MCF 10A (cell line): ENCODE results near the gene STAC3. TPM values are rescaled to one million over a fixed set of nuclear protein-coding genes. Genes with fewer than 3 reads are reported as not detected.

Source experiments
- BruUV-seq: library from RNA; stranded (reverse); fragments of 400-500 nt; replicated peaks from 2 replicates; lab custom pipeline; 2021; lab: Mats Ljungman, UMichigan
- CTCF ChIA-PET: fragments of 300-600 bp; sonication (Branson Sonifier 250); formaldehyde crosslinking; extraction: SDS; loops from one replicate; lab custom pipeline; 2021; ENCODE audit warnings: antibody characterized with exemption, inconsistent platforms; lab: Yijun Ruan, JAX
- POLR2A ChIA-PET: fragments of 300-600, 350-650 bp; sonication (Branson Sonifier 250); formaldehyde crosslinking; extraction: SDS; loops from one replicate; lab custom pipeline; 2020; ENCODE audit warnings: antibody characterized with exemption, inconsistent platforms; lab: Yijun Ruan, JAX
- DNase-seq: peaks from one replicate; pipeline ENCODE4 v3.0.0-alpha.2; 2018; ENCODE audit not compliant: unreplicated experiment
- H3K27ac Mint-ChIP-seq: one replicate; pipeline ENCODE4 v1.8.0; 2022; ENCODE audit warnings: mild to moderate bottlenecking, low read depth, mixed read lengths; ENCODE audit not compliant: unreplicated experiment
- H3K27me3 Mint-ChIP-seq: one replicate; pipeline ENCODE4 v1.8.0; 2022; ENCODE audit warnings: mixed read lengths; ENCODE audit not compliant: insufficient read depth, unreplicated experiment
- H3K36me3 Mint-ChIP-seq: one replicate; pipeline ENCODE4 v1.8.0; 2022; ENCODE audit warnings: mild to moderate bottlenecking, moderate library complexity, mixed read lengths; ENCODE audit not compliant: insufficient read depth, unreplicated experiment
- H3K4me1 Mint-ChIP-seq: one replicate; pipeline ENCODE4 v1.8.0; 2022; ENCODE audit warnings: mixed read lengths; ENCODE audit not compliant: insufficient read depth, unreplicated experiment
- H3K4me3 Mint-ChIP-seq: one replicate; pipeline ENCODE4 v1.8.0; 2022; ENCODE audit warnings: mild to moderate bottlenecking, moderate library complexity, mixed read lengths; ENCODE audit not compliant: unreplicated experiment
- H3K9me3 Mint-ChIP-seq: one replicate; pipeline ENCODE4 v1.8.0; 2022; ENCODE audit warnings: mixed read lengths; ENCODE audit not compliant: unreplicated experiment
- CTCF ChIP-seq: fragments of 200-600 bp; IDR thresholded peaks from one replicate; pipeline ENCODE4 v1.8.0; 2022; ENCODE audit warnings: antibody characterized with exemption, mild to moderate bottlenecking; ENCODE audit not compliant: unreplicated experiment
- intact Hi-C: fragments of 100-400 bp; cut with micrococcal nuclease; formaldehyde crosslinking; loops from 2 replicates; pipeline ENCODE4 v1.14.1; 2022
- total RNA-seq: library from RNA; stranded (reverse); gene quantifications from 2 replicates; pipeline ENCODE4 v1.2.3, GENCODE V29; 2022

The STAC3 gene
- total RNA-seq, 1 experiment from 2014 or later, result 2.8 TPM

DNA sequence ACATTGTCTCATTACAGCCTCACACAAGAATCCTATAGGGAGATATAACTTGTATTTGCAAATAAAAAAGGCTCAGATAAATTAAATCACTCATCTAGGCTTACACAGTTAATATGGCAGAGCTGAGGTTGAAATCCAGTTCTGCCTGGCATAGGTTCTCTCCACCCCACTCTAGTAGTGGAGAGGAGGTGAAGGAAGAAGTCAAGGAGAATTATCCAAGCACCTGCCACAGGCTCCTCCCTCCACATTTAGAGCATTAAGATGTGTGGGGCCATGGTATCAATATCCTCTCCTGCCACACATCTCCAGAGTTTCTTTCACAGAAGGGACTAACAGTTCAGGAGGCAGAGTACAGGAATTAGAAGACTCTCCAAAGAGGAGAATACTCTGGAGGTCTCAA lies 22.5 kb upstream of the STAC3 start:
- no TSS peak for BruUV-seq
- Mint-ChIP-seq H3K36me3 (peaks cover 90% of the 10 kb centered on the region), H3K27me3 (no peaks in the 10 kb centered on the region), H3K27ac (no peak overlapping the region), H3K9me3 (no peaks in the 10 kb centered on the region), H3K4me3 (no peak overlapping the region), H3K4me1 (no peaks in the 10 kb centered on the region)
- no peak for DNase-seq
- POLR2A ChIA-PET, result interaction anchor here (0.7 kb wide), 1 partner anchor 195 kb away, joined by 3 read pairs; the partner anchor contains the start of gene NEMP1
- TF ChIP-seq CTCF, result no peak
- intact Hi-C loops, result no loop called here
- CTCF ChIA-PET, result interaction anchor here (0.7 to 2.7 kb wide), 3 partner anchors 9 to 34 kb away, joined by 3 to 14 read pairs (median 3); no protein-coding TSS in a partner anchor

DNA sequence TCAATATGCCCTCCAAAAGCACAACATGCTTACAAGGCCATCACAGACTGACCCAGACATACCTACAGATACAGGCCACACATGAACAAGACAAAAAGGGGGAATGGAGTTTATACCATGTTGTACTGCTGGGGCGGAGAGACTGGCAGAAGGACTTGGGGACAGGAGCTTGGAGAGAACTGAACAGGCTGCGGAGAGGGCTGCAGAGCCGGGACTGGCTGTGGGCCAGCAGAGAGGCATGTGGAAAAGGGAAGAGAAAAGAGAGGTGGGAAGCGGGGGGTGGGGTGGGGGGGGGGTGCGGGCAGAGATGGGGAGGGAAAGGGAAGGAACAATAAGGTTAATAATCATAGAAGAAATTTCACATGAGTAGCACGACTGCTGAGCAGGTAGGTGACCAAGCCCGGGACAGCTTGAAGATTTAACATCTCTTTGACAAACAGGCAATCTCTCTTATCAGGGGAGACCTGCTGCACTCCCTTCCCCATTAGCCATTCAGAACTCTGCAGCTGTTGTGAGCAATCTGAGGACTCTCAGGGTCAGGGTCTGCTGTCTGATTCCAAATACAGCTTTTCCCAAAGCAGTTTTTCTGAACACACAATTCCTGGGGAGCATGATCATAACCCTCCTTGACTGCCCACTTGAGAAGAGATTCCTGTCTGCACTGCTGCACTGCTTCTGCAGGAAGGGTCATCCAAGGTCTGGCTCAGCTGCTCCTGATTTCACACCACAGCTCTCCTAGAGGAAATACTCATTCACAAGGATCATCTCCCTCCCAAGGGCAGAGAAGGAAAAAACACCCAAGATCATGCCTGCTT lies 21.6 kb upstream of the STAC3 start:
- no peak for TF ChIP-seq CTCF
- BruUV-seq, result no TSS peak
- H3K27ac Mint-ChIP-seq, result no peak overlapping the region

DNA sequence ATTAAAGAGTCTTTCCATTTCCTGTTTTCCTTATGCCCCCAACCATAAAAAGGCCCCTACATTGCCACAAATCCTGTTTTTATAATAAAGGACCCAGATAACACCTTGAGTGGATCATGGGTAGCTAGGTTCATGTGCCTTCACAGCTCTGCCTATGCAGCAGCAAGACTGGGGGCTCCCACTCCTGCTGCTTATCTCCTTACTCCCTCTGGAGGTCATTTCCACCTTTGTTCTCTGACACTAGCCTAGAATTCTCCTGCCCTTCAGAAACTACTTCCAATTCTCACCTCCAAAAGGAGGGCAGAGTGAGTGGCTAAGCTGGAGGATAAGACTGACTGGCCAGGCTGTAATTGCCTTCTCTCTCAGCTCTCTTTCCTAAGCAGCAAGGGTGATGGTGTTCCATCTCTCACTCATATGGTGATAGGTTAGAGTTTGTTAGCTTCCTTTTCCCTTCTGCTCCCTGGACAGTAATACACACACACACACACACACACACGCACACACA lies 20.0 kb upstream of the STAC3 start:
- TF ChIP-seq CTCF, result no peak
- no peak for DNase-seq
- no peaks in the 10 kb centered on the region for H3K27me3 Mint-ChIP-seq
- POLR2A ChIA-PET, result interaction anchor here (0.6 kb wide), 2 partner anchors 19 to 112 kb away, joined by 3 read pairs; no protein-coding TSS in a partner anchor
- no peak overlapping the region for H3K27ac Mint-ChIP-seq
- no peaks in the 10 kb centered on the region for H3K4me1 Mint-ChIP-seq
- CTCF ChIA-PET, result interaction anchor here (0.5 to 2.0 kb wide), 6 partner anchors 11 to 185 kb away, joined by 3 to 12 read pairs (median 4); partner anchors contain the start of gene INHBE
- H3K9me3 Mint-ChIP-seq, result no peaks in the 10 kb centered on the region
- intact Hi-C loops, result no loop called here
- H3K36me3 Mint-ChIP-seq, result peaks cover 90% of the 10 kb centered on the region
- no TSS peak for BruUV-seq
- H3K4me3 Mint-ChIP-seq, result no peak overlapping the region

More for the DNA sequence above, 21.6 kb upstream of the STAC3 start:
- ChIA-PET CTCF (interaction anchor here (0.8 to 2.7 kb wide), 3 partner anchors 8 to 181 kb away, joined by 3 to 14 read pairs (median 4); no protein-coding TSS in a partner anchor), POLR2A (interaction anchor here (0.7 kb wide), 1 partner anchor 194 kb away, joined by 3 read pairs; the partner anchor contains the start of gene NEMP1)
- Mint-ChIP-seq H3K9me3 (no peaks in the 10 kb centered on the region), H3K4me3 (no peak overlapping the region), H3K36me3 (peaks cover 90% of the 10 kb centered on the region), H3K27me3 (no peaks in the 10 kb centered on the region), H3K4me1 (no peaks in the 10 kb centered on the region)
- no peak for DNase-seq
- intact Hi-C loops, result no loop called here

GRCh38 chr12:57268264-57268663 lies 17.3 kb upstream of the STAC3 start:
- H3K27me3 Mint-ChIP-seq, result no peaks in the 10 kb centered on the region
- no peak overlapping the region for H3K4me3 Mint-ChIP-seq
- intact Hi-C loops, result no loop called here
- DNase-seq, result no peak
- no peaks in the 10 kb centered on the region for H3K9me3 Mint-ChIP-seq
- peaks cover 87% of the 10 kb centered on the region for H3K36me3 Mint-ChIP-seq
- no peak for TF ChIP-seq CTCF
- no peak overlapping the region for H3K27ac Mint-ChIP-seq
- CTCF ChIA-PET, result interaction anchor here (0.6 kb wide), 1 partner anchor 695 kb away, joined by 4 read pairs; no protein-coding TSS in a partner anchor
- POLR2A ChIA-PET, result no interaction called here
- no peaks in the 10 kb centered on the region for H3K4me1 Mint-ChIP-seq
- BruUV-seq, result no TSS peak
